HG03196 (cell line): ENCODE measurements around the gene DDC.

ENCODE experiments used
- ATAC-seq: cut with Tn5 transposase; IDR thresholded peaks from one replicate; pipeline ENCODE4 v1.9.1; 2021; ENCODE audit not compliant: unreplicated experiment

Gene DDC, protein sequence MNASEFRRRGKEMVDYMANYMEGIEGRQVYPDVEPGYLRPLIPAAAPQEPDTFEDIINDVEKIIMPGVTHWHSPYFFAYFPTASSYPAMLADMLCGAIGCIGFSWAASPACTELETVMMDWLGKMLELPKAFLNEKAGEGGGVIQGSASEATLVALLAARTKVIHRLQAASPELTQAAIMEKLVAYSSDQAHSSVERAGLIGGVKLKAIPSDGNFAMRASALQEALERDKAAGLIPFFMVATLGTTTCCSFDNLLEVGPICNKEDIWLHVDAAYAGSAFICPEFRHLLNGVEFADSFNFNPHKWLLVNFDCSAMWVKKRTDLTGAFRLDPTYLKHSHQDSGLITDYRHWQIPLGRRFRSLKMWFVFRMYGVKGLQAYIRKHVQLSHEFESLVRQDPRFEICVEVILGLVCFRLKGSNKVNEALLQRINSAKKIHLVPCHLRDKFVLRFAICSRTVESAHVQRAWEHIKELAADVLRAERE

DNA sequence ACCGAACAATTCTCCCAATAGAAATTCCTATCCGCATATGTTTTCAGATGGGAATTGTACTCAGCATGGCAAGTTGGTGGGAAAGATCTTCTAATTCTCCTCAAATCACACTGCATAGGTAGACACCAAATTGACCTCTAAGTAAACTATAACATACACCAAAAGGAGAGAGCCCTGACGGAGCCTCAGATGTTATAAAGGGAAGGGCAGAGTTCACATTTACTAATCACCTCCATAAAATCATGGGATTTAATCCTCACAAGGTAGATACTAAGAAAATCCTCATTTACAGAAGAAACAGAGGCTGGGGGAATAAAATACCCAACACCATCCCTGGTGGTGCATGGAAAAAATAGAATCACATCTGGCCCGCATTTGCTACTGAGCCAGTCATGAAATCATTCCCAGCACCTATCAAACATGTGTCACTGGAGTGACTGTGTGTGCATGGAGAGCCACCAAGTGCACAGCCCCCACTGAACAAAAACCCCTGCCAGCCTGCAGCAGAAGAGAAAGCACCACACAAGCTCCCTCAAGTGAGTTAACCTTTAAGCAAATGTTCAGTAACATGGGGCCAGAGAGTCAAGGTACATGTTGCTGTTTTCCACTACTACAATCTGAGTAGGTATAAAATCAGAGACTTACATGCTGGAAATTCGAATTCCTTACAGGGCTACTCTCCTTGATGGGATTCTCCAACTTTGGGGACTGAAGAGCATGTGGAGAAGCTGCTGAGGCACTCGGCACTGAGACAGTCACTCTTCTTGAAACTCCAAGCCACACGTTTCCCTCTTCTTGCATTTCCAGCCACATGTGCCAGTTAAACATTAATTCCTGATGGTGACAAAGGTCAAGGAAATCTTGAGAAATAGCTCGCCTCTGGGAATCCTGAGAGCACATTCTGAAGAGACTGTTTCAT, at the start of gene DDC:
Gene DDC, minus strand, starts transcription at position 766 of the 919 bp plus-strand sequence. CDS start 21,320 bp downstream, outside the sequence.
- no peak for ATAC-seq

DNA sequence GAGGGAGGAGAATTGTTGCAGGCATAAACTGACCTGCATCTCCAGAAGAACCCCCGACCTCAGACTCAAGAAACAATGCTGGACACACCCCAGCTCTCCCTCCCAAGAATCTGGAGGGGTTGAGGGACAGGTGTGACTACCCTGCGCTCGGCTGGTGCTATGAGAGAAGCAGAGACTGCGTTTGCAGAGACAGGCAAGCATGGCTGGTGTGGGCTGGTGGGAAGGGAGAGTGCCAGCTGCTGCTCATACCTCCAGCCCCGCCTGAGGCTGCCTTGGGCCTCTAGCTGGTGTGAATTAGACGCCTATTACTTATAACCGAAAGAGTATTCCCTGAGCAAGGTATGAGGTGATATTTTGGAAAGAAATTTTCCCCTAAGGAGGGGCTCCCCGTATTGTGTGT, 48.3 kb upstream of the DDC start:
- no peak for ATAC-seq

DNA sequence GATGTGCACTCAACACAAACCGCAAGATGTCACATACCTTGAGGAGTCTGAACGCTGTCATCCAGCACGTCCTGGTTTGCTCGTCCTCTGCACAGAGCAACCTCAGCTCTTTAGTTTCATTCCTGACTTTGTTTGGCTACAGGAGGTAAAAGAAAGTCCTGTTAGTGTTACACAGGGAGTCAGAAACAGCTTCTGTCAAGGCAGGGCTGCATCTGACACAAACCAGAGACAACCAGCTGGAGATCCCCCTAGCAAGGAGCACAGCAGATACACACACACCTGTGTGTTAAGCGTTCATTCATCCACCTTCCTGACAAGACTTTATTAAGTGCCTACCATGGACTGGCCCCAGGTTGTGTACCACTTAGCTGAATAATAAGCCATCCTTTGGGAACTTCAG, 47.5 kb upstream of the DDC start:
- no peak for ATAC-seq

DNA sequence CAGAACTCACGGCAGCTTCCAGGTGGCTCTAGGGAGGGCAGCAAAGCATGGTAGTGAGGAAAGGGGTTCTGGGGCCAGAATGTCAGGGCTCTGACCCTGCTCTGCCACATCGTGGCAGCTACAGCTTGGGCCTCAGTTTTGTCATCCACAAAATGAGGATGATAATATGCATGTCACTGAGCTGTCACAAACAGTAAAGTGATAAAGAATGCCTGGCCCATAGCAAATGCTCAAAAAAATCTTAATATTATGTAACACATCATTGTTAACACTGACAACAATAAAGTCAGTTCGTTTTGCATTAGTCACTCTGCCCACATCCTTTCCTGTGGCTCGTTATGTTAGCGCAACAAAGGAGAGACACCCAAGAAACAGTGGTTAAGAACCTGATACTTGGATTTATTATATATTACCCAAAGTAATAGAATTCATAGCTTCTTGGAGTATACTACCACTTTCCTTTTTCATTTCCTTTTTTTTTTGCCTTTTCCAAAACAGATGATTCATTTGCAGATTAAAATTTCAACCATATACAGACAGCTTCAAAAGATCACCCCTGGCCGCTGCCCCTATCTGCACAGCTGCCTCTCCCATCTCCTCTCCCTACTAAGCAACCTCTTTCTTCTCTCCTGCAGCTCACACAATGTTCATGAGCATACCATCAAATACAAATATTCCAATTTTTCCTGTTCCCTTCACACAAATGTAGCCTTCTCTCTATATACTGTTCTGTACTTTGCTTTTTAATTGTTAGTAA, 45.5 kb upstream of the DDC start:
- peak; percentile 78 for ATAC-seq

DNA sequence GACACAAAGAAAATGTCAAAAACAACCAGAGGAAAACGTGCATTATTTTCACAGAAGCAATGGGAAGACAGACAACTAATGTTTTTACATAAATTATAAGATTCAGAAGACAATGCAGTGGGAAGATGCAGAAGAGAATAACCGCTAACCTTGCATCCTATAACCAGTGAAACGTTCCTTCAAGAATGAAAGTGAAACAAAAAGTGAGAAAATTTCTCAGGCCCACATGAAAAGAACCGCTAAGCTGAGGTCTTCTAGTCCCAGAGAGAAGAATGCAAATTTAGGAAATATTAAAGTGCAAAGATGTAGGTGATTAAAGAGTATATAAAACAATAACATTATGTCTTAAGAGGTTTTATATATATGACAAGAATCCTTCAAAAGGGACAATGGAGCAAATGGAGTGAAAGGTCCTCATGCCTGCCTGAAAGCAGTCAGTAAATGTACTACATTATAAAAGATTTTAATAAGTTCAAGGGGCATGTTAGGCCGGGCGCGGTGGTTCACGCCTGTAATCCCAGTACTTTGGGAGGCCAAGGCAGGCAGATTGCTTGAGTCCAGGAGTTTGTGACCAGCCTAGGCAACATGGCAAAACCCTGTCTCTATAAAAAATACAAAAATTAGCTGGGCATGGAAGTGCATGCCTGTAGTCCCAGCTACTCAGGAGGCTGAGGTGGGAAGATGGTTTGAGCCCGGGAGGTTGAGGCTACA, 43.1 kb upstream of the DDC start:
- no peak for ATAC-seq

DNA sequence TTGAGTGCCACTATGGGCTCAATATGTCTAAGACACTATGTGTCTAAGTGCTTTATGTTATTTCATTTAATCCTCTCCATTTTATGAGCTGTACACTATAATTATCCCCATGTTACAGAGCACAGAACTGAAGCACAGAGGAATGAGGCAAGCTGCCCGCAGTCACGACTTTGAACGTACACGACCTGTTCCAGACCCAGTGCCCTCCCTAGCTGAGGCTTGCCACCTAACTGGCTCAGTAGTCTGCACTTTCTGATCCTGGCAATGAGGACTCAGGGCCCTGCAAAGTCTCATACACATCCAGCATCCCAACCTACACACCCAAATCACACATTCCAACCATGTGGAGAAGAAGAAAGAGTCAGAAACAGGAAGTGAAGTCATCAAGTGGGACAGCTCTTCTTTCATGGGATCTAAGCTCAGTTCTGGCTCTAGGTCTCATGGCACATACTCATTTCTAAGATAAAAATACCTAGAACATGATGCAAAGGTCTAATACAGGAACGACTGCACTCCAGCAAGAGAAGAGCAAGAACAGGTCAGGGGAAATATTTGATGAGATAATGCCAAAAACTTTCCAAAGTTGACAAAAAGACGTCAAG, 42.4 kb upstream of the DDC start:
- ATAC-seq, result no peak

DNA sequence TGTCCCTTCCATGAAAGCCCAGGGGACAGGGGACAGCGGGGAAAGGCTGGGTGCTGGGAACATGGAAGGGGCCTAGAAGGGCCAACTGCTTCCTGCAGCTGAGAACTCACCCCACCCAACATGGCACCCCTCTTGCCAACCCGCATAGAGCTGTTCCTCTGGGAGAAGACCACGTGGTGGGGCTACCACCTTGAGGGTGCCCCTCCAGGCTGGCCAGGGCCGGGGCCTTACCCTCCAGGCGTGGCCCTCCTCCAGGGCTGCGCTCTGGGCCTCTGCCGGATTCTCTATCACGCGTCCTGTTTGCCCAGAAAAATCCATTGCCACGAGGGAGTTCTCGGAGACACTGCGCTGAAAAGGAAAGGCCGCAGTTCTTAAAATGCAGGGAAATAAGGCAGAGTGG, 39.9 kb upstream of the DDC start:
- no peak for ATAC-seq

DNA sequence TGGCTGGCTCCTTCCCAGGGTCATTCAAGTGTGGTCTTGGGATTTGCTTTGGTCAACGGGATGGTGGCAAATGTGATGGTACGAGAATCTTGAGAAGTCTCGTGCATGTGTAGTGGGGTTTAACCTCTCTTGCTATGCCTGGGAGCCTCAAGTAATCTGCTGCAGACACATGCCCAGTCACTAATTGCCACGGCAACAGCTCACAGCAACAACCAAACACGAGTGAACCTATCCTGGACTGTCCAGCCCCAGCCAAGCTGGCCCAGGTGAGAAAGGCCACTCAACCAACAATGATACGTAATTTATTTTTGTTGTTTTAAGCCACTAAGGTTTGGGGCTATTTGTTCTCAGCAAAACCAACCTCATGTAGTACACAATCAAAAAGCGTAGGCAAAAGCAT, 38.1 kb upstream of the DDC start:
- ATAC-seq, result no peak

DNA sequence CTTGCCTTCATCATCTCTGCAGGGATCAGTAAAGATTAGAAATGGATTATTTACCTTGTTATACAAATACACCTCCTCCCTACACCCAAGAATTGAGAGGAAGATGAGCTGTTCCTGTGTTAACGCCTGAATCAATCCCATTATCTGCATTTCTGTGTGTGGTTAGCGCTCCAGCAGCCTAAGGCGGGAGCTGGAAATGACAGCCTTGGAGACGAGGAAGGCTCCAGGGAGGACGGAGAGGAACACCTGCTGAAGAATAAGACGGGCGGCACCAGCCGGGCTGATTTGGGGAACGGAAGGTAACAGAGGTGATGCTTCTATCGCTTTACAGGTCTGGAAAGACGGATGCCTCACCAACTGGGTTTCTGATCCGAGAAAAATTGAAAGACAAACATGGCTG, 34.2 kb upstream of the DDC start:
- no peak for ATAC-seq

DNA sequence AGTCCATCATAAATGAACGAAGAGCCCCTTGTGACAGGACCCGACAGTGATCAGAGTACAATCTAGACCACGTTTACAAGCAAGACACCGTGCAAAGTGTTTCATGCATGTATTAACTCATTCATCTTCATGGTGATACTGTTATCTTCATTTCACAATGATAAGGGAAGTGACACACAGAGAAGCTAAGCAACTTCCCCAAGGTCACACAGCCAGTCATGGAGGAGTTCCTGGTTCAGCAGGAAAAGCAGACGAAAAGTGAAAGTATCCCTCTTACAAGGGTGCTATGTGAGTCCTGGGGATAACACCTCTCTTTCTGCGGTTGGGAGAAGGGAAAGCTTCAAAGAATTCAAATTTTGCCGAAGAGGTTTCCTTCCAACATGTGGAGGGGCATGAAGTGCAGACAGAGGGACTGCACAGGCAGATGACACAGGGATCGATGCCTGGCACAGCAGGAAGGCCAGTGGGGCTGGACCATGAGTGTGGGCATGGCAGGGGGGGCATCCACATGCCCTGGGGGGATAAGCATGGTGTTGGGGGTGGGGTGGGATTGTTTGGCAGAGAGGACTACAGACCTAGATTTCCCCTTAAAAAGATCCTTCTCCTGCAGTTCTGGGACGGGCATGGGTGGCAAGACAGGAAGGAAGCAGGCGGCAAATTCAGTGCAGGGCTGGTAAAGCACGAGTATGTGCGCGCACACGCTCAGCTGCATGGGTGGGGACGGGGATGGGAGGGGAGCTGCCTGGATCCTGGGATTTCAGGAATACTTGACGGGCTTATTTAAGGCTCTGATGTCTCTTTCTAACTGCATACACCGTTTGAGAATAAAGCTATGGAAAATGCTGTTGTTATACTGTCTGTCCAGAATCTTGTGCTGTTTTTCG, 33.5 kb upstream of the DDC start:
- ATAC-seq, result no peak

DNA sequence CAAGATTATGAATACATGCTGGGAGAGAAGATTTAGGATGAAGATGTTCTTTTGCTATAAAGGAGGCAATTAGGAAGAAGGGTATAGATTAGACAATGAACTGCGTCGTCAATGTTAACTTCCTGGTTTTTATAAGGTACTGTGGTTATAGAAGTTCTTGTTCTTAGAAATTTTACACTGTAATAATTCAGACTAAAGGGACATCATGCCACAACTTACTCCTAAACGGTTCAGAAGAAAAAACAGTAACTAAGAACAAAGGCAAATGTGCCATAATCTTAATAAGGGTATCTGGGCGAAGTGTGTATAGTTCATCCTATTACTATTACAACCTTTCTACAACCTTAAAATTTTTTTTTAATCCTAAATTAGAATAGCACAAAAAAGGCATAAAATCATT, 31.3 kb upstream of the DDC start:
- ATAC-seq, result no peak

DNA sequence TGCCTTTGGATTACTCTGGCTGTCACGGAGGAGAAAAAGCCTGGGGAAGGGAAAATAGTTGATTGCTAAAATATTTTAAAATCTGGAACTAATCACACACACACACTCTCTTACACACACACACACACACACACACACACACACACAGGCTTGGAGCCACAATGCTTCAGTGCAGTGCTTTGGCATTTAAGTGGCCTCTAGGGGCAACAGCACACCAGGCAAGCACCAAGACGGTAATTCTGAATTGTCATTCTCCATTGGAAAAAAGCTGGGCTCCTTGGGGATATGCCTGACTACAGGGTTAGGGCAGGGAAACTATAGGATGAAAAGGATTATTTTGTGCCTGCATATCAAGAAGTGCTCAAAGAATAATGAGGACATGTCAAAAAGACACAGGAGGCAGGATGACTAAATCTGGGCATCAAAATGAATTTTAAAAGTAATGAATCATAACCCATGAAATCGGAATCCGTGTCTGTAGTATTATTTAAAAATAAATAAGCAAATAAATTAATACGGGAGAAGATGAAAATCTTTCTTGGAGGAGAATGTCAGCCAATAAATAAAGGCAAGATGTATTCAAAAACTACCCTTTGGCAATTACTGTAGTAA, 30.4 kb upstream of the DDC start:
- peak; percentile 10 for ATAC-seq

DNA sequence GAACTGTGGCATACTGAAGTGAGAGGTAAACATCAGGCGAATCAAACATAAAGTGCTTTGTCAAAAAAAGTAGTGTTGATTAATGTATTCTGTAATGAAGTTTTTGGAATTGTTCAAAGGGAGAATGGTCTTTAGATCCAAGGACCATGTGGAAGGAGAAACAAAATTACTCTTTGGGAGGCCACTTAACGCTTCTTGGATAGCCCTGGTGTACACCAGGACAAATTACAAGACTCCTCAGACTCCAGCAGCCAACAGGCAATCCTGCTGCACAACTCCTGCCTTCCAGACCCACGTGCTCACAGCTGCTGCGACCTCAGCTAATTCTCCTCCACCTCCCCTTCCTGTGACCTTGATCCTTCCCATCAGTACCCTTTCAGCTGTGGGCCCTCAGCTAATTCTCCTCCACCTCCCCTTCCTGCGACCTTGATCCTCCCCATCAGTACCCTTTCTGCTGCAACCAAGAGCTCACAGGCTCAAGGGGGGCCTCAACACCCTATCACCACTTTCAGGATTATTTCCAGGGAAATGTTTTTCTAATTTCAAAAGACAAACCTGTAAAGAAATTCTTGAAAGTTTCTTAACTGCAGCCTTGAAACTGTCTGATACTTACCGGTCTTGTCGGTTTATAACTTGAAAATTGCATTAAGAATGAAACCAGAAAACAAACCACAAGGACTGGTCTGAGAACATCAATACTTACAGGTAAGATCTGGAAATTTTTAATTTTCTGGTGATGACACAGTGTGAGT, 29.7 kb upstream of the DDC start:
- peak; percentile 59 for ATAC-seq

DNA sequence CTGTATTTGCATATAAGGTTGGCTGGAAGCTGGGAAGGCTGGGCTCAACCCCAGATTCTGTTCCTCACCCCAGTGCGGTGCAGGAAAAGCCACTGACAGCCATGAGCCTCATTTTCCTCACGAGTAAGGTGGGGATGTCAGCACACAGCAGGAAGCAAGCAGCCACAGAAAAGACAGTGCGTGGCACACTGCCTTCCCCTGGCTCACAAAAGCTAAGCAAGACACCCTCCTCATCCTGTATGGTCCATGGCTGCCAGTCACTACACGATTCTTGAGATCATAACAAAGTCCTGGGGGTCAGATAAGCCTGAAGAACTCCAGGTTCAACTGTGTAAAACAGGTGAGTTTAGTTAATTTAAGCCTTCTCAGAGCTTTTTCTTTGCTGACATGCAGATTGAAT, 28.9 kb upstream of the DDC start:
- ATAC-seq, result no peak

DNA sequence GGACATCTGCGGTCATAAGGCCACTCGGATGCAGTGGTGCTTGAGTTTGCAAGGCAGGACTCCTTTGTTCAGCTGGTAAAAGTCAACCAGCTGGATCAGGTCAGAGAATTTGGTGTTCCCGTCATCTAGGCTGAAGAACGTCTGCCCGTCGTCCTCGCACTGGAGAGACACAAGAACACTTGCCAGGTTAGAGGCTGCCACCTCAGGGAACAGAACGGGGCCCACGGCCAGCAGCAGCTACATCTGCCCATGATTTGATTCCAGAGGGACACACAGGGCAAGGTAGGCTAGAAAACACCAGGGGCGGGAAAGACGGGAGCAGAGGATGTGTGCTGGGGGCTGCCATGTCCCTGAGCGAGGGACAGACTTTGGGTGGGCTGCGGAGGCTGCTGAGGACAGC, 27.7 kb upstream of the DDC start:
- ATAC-seq, result no peak

DNA sequence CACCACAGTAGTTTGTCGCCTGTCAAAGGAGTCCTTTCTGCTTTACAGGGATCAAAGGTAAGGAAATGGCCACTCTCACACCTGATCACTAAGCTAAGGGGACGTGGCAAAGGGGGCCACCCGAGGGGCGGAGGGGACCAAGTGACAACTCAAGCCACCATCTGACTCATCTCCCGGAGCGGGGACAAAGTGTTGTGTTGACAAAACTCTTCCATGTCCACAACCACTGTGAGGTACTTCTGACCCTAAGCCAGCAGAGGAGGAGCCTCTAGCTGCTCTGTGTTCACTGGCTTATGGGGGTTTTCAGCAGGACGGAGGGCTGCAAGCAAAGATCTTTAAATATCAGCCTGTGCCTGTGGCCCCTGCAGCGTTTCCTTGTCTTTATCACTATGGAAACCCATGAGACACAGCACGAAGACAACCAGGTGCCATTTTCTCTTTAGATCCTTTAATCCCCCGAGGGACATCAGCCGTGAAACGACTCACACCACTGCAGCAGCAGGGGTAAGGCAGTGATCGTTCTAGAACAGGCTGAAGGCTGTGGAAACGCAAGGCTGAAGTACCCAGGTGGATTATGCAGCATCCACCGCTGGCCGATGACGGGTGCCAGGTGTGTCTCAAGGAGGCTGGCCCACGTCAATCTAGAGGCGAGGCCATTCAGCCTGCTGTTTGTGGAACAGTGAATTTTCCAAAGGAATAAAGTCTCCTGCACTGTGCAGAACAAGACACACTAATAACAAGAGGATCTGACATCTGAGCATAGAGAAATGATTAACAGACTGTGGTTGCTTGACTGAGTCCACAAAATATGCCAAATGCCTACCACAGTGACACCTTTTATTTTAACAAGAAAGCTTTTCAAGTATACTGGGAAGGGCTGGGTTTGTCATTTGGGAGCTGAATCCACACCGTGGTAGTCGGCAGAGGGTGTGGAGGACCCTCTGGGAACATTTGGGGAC, 26.6 kb upstream of the DDC start:
- ATAC-seq, result peak; percentile 57

DNA sequence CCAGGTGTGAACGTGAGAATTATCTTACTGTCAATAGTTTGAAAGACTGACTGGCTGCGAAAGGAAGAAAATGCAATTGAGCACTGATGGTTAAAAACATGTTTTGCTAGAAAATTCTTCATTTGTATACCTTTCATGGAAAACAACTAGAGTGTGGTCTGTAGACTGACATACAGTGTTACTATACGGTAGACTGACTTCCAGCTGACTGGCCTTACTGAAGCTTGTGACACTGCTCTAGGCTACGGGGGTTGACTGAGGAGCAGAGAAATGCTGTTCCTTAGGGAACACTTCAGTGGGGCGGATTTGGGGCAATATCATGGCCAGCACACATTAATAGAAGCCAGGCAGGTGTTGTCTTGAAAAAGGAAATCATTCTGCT, 25.9 kb upstream of the DDC start:
- no peak for ATAC-seq
